ENCODE data around the gene CLCF1.

DNA sequence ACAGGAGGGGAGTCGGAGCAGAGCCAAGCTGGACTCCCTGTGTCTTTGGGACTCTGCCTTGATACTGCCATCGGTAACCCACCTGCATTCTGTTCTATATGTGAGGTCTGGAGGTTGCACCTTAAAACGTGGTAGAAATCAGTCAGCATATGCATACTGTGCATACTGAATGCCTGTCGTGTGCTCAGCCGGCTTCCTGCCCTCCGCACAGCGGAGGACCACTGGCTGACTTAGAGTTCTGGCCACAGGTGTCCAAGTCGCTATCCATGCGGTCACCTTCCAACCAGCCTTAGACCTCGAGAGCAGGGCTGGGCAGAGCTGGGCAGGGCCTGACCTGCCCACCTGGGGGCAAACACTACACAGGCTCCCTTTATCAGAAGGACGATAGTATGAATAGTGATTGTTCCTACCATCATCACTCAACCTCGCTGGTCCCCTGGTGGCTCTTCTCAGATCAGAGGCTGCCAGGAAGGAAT is 34.3 kb upstream of the CLCF1 start:
- TF ChIP-seq, protein P1, sequence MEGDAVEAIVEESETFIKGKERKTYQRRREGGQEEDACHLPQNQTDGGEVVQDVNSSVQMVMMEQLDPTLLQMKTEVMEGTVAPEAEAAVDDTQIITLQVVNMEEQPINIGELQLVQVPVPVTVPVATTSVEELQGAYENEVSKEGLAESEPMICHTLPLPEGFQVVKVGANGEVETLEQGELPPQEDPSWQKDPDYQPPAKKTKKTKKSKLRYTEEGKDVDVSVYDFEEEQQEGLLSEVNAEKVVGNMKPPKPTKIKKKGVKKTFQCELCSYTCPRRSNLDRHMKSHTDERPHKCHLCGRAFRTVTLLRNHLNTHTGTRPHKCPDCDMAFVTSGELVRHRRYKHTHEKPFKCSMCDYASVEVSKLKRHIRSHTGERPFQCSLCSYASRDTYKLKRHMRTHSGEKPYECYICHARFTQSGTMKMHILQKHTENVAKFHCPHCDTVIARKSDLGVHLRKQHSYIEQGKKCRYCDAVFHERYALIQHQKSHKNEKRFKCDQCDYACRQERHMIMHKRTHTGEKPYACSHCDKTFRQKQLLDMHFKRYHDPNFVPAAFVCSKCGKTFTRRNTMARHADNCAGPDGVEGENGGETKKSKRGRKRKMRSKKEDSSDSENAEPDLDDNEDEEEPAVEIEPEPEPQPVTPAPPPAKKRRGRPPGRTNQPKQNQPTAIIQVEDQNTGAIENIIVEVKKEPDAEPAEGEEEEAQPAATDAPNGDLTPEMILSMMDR (IDR thresholded peaks at IDR 0.05; ENCODE audit: poor library complexity, severe bottlenecking): no peak
- TF ChIP-seq RAD21 (conservative IDR thresholded peaks at IDR 0.05) (no peak), POLR2AphosphoS5 (IDR thresholded peaks at IDR 0.05) (no peak), EZH2 (IDR thresholded peaks at IDR 0.05; ENCODE audit: borderline replicate concordance, insufficient read depth, low read length, poor library complexity, severe bottlenecking) (no peak), MXI1 (conservative IDR thresholded peaks at IDR 0.05; ENCODE audit: poor library complexity, severe bottlenecking) (no peak)
- TF ChIP-seq, protein P2, sequence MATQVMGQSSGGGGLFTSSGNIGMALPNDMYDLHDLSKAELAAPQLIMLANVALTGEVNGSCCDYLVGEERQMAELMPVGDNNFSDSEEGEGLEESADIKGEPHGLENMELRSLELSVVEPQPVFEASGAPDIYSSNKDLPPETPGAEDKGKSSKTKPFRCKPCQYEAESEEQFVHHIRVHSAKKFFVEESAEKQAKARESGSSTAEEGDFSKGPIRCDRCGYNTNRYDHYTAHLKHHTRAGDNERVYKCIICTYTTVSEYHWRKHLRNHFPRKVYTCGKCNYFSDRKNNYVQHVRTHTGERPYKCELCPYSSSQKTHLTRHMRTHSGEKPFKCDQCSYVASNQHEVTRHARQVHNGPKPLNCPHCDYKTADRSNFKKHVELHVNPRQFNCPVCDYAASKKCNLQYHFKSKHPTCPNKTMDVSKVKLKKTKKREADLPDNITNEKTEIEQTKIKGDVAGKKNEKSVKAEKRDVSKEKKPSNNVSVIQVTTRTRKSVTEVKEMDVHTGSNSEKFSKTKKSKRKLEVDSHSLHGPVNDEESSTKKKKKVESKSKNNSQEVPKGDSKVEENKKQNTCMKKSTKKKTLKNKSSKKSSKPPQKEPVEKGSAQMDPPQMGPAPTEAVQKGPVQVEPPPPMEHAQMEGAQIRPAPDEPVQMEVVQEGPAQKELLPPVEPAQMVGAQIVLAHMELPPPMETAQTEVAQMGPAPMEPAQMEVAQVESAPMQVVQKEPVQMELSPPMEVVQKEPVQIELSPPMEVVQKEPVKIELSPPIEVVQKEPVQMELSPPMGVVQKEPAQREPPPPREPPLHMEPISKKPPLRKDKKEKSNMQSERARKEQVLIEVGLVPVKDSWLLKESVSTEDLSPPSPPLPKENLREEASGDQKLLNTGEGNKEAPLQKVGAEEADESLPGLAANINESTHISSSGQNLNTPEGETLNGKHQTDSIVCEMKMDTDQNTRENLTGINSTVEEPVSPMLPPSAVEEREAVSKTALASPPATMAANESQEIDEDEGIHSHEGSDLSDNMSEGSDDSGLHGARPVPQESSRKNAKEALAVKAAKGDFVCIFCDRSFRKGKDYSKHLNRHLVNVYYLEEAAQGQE (IDR thresholded peaks at IDR 0.05; ENCODE audit: borderline replicate concordance): no peak

Measured in neural cell (in vitro differentiated cells).